GM18502 (cell line): ENCODE data around the gene LRRC51.
"Not testable (repeated sequence)": the region's sequence is repeated elsewhere in the genome, so short reads cannot be mapped to it uniquely, and the experiment has no call there.

ENCODE experiments used
- ATAC-seq: cut with Tn5 transposase; IDR thresholded peaks from one replicate; pipeline ENCODE4 v1.9.1; 2021; ENCODE audit warnings: mild to moderate bottlenecking; ENCODE audit not compliant: unreplicated experiment, poor library complexity

LRRC51 gene

GRCh38 chr11:72102946-72103753 is 22.5 kb downstream of the LRRC51 start, which contains the start of gene LAMTOR1:
Gene LAMTOR1, minus strand, starts transcription at chr11:72103297. Its CDS starts 73 bp downstream, at chr11:72103224.
- ATAC-seq: peak; percentile 89

GRCh38 chr11:72103754-72104167 is 23.1 kb downstream of the LRRC51 start:
- no peak for ATAC-seq

DNA sequence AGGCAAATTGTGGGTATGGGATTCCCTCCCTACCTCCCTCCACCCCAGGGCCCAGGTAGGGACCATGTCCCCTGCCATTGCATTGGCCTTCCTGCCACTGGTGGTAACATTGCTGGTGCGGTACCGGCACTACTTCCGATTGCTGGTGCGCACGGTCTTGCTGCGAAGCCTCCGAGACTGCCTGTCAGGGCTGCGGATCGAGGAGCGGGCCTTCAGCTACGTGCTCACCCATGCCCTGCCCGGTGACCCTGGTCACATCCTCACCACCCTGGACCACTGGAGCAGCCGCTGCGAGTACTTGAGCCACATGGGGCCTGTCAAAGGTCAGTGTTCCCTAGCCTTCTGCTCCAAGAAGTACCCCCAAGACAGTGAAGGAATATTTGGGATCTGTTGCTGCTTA is 25.2 kb downstream of the LRRC51 start, which contains the start of gene TOMT:
TSS of gene TOMT (plus strand) at position 37 of the 400 bp plus-strand sequence. CDS start at position 65, 28 bp downstream.
- ATAC-seq: no peak

DNA sequence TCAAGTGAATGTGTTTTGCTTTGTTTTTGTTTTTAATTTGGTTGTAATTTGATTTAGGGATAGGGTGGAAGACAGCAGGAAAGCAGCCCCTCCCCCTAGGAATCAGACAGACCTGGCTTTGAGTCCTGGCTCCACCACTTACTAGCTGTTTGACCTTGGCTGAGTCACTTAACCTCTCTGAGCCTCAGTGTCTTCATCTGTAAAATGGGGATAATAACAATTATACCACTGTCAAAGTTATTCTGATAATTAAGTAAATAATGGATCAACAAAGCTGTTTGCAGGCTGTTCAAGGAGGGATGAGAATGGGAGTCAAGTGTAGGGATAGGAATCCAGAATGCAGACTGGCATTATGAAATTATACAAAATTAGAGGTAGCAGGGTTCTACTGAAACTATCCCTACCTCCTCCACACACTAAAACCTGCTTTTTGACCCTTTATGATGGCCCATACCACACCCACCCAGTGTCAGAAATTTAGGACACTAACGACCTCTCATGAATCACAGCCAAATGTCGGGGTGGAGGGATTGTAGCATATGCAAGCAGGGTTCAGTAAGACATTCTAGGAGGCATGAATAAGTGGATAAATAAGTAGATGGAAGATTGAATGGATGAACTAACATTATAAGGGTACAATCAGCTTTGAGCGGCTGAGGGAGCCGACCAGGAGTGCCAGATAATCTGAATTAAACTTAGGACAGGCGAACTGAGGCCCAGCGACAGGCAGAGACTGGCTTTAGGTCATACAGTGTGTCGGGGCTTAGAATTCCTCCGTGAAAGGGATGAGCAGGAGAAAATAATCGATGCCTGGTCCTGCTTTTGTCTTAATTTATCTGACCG is 30.9 kb downstream of the LRRC51 start:
- ATAC-seq: peak; percentile 5

GRCh38 chr11:72112143-72112977 is 31.7 kb downstream of the LRRC51 start, which contains the start of gene ANAPC15:
Gene ANAPC15, minus strand, starts transcription at chr11:72112695. Its CDS starts 1,419 bp downstream, at chr11:72111276.
- peak; percentile 90 for ATAC-seq

DNA sequence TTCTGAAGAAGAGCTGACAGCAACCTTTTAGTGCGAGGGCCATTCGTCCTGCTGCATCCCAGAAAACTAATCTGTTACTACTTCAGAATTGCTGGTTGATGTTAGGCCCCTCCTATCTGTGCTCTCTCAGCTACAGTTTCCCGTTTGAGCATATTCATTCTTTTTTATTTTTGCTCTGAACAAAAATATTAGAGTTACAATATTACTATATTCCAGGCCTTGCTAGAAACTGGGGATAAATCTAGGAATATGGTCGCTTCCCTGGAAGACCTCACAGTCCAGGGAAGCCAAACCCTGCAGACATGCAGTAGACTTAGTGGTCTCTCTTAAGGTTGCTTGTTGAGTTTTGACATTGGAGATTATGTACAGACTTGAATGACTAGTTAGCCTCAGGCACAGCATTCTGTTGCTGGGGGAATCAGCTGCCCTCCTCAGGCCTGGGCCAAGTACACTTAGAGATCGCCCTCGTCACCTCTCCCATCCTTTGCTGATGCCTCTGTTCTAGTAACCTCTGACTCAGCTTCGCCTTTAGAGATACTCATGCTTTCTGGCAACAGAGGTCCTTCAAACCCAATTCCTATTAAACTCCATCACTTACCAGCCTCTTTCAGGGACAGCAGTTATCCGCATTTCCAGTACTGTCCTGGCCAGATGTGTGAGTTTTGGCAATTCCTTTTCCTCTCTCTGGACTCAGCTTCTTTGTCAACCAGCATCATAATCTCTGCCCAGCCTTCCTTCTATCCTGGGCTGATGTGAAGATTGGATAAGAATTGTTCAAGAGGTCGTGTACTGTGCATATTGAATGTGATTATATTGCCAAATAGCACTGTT is 32.5 kb downstream of the LRRC51 start:
- no peak for ATAC-seq

DNA sequence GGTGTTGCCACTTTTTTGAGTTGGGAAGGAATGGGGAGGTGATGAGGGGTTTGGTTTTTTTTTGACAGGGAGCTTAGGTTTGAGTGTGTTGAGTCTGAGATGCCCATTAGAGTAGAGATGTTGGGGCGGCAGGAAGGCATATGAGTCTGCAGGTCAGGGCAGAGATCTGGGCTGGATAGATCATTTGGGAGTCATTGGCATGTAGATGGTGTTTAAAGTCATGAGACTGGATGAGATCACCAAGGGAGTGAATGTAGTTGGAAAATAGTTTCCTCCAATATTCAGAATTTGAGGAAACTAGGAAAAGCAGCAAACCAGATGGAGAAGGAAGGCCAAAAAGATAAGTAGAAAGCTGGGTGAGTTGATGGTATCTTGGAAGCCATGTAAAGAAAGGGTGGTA is 33.9 kb downstream of the LRRC51 start:
- ATAC-seq: no peak

DNA sequence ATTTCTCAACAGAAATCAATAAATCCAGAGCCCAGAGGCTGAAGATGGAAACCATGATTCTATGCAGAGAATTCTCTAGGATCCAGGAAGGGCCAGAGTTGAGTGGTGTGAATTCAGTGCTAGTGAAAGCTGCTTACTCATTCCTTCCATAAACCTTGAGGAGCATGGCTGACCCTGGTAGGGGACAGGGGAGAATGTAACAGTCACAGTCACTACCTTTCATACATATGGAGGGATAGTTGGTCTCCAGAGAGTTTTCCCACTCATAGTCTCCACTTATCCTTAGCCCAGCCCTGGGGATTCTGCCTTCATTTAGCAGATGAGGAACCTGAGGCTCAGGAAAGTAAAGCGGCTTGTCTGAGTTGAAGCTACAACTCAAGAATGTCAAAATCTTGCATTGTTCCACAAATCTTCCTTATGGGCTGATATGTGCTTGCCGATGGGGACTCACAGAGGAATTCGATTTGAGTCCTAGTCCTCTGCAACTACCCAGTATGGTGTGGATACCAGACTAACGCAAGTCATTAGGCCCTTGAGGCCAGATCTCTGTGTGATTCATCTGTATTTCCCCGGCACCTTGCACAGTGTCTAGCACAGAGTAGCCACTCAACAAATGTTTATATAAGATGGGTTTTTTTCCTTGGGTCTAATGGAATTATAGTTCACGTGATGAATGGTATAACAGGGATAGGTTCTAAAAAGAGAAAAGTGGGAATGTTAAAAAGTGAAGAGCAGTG is 35.5 kb downstream of the LRRC51 start:
- no peak for ATAC-seq

DNA sequence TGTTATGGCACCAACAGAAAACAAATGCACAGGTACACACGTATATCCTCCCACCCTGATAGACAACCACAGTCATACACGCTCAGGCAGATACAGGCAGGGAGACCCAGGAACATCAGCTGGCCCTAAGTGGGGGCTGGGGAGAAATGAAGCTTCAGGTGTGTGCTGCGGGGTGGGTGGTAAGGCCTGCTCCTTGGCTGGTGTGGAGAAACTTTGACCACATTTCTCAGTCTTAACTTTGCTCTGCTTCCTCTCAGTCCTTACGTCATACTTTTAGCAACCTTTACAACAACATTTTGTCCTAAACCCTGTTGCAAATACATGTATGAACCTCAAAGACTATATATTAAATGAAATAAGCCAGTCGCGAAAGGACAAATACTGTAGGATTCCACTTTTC is 38.5 kb downstream of the LRRC51 start:
- no peak for ATAC-seq

- ATAC-seq: no peak
Measured at GRCh38 chr11:72120930-72121329, 40.3 kb downstream of the LRRC51 start.

DNA sequence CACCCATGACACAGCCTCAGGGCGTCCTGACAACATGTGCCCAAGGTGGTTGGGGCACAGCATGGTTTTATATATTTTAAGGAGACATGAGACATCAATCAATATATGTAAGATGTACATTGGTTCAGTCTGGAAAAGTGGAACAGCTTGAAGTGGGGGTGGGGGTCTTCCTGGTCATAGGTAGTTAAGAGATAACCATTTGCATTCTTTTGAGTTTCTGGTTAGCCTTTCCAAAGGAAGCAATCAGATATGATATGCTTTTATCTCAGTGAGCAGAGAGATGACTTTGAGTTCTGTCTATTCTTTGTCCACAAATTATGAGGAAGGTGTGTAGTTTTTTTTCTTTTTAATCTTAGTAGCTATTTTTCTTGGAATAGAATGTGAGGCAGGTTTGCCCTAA is 42.0 kb downstream of the LRRC51 start:
- no peak for ATAC-seq

DNA sequence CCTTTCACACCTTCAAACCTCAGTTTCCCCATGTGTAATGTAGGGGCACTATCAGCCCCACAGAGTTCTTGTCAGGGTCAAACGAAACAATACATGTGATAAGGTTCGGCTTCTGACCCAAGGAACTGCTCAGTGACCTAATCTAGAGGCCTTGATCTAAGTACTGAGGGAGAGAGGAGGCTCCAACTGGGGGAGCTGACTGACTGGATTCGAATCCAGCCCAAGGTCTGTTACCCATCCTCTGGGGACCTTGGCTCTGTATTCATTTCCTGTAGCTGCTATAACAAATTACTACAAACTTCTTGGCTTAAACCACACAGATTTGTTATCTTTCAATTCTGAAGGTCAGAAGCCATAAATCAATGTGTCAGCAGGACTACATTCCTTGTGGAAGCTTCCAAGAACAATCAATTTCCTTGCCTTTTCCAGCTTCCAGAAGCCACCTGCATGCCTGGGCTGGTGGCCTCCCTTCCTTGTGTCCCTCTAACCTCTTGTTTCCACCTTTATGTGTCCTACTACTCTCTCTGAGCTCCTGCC is 42.5 kb downstream of the LRRC51 start:
- ATAC-seq: no peak

GRCh38 chr11:72124046-72124445 is 43.4 kb downstream of the LRRC51 start:
- no peak for ATAC-seq

DNA sequence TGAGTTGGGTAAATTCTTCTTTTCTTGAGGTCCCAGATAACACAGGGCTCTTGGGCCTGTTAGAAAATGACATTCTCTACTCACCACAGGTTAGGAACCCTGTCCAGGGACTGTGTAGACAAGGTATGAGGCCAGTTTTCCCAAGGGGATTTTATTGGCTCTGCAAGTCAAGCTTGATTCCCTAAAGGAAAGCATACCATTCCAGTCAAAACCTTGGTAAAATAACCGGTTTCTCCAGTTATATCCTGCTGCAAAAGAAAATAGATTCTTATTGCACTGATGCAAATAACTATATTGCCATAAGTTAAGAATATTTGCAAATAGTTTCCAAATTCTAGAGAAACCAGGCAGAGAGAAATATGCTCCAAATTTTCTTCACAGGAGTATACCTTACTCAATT is 45.3 kb downstream of the LRRC51 start:
- ATAC-seq: no peak

GRCh38 chr11:72127923-72128322 is 47.3 kb downstream of the LRRC51 start:
- ATAC-seq: no peak

DNA sequence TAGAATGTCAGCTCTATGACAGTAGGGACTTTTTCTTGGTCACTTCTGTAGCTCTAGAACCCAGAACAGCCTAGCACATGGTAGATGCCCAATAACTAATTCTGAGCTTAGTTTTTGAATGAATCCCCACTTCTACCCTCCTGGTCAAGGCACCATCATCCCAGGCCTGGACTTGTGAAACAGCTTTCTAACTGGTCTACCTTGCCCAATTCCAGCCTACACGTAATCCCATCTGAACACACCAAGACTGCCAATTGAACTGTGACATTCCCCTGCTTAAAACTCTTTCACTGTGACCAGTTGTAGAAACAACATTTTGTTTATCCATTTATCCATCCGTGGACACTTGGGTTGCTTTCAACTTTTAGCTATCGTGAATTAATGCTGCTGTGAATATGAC is 48.7 kb downstream of the LRRC51 start:
- no peak for ATAC-seq

DNA sequence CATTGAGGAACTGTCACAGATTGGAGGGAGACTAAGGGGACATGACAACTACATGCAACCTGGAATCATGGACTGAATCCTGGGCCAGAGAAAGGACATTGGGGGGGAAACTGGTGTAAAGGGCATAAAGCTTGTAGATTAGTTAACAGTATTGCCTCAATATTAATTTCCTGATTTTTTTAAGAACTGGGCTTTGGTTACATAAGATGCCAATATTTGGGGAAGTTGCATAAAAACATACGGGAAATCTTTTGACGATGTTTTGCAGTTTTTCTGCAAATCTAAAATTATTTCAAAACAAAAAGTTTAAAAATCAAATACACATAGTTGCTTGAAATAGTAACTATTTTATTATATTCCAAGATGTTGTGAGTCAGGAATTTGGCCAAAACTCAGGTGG is 52.0 kb downstream of the LRRC51 start:
- ATAC-seq: no peak

- not testable (repeated sequence) for ATAC-seq
Measured at GRCh38 chr11:72135473-72135872, 54.8 kb downstream of the LRRC51 start, which contains the start of gene FOLR3. Gene FOLR3, plus strand, starts transcription at chr11:72135725. Its CDS starts 228 bp downstream, at chr11:72135953.
